ENCODE results near the gene HTN1. TPM values are rescaled to one million over a fixed set of nuclear protein-coding genes. Genes with fewer than 3 reads are reported as not detected.

Gene HTN1
- total and polyA plus RNA-seq, 10 of the 15 experiments (the other 5 are each of a cell fraction or from before 2014, with no cell fraction given), result 0.03 TPM; not detected in 9

DNA sequence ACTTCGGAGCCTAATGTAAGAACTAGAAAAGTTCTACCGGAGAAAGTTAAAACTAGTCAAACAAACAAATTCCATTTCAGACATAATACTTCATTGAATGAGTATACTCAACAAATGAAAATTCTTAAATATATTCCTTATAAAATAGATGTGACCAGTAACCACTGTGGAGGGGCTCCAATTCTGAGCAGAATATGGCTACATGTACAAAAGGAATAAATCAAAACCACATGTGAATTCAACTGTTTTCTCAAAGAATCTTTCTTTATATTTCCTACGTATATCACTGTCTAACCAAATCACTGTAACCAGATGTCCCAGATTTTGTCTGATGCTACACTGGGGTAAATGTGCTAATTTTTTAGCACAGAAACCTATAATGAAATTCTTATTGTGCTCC lies 49.0 kb downstream of the HTN1 start:
- ChIA-PET SMC1A (ENCODE audit: uncharacterized antibody, unreplicated experiment) (no interaction called here), POLR2A (no interaction called here), RAD21 (ENCODE audit: unreplicated experiment) (no interaction called here), CTCF (no interaction called here)
- DNase-seq (ENCODE audit: low read depth, low spot score) (no peak), ATAC-seq (no peak), FAIRE-seq (no peak)
- 37% methylated on average over 3 of the region's 3 CpGs for WGBS (ENCODE audit: insufficient coverage, insufficient replicate concordance, low lambda C conversion rate, missing lambda C conversion rate)
- no peak for TF ChIP-seq SUZ12 (IDR thresholded peaks at IDR 0.05; ENCODE audit: unreplicated experiment)
- no peak for TF ChIP-seq CBFB (IDR thresholded peaks at IDR 0.05; ENCODE audit: low read depth)
- TF ChIP-seq, protein P1, sequence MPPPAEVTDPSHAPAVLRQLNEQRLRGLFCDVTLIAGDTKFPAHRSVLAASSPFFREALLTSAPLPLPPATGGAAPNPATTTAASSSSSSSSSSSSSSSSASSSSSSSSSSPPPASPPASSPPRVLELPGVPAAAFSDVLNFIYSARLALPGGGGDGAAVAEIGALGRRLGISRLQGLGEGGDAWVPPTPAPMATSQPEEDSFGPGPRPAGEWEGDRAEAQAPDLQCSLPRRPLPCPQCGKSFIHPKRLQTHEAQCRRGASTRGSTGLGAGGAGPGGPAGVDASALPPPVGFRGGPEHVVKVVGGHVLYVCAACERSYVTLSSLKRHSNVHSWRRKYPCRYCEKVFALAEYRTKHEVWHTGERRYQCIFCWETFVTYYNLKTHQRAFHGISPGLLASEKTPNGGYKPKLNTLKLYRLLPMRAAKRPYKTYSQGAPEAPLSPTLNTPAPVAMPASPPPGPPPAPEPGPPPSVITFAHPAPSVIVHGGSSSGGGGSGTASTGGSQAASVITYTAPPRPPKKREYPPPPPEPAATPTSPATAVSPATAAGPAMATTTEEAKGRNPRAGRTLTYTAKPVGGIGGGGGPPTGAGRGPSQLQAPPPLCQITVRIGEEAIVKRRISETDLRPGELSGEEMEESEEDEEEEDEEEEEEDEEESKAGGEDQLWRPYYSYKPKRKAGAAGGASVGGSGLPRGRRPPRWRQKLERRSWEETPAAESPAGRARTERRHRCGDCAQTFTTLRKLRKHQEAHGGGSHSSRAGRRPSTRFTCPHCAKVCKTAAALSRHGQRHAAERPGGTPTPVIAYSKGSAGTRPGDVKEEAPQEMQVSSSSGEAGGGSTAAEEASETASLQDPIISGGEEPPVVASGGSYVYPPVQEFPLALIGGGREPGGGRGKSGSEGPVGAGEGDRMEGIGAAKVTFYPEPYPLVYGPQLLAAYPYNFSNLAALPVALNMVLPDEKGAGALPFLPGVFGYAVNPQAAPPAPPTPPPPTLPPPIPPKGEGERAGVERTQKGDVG (CRISPR knock-in tag; IDR thresholded peaks at IDR 0.05), result no peak
- no peak for TF ChIP-seq EZH2 (IDR thresholded peaks at IDR 0.05; ENCODE audit: borderline replicate concordance, control insufficient read depth, low read depth, low read length)
- TF ChIP-seq HDAC6 (IDR thresholded peaks at IDR 0.05; ENCODE audit: unreplicated experiment), result no peak
- no peak for TF ChIP-seq NFXL1 (IDR thresholded peaks at IDR 0.05; ENCODE audit: borderline replicate concordance)
- no peak for TF ChIP-seq HCFC1 (IDR thresholded peaks at IDR 0.05; ENCODE audit: low read length)
- no peak for TF ChIP-seq CREM (IDR thresholded peaks at IDR 0.05; ENCODE audit: low read depth)
- no peak for TF ChIP-seq ZNF622 (IDR thresholded peaks at IDR 0.05)
- TF ChIP-seq SKIL (IDR thresholded peaks at IDR 0.05; ENCODE audit: low read depth, poor library complexity, severe bottlenecking), result no peak
- TF ChIP-seq POLR2A (IDR thresholded peaks at IDR 0.05; ENCODE audit: low read depth, low read length), result no peak
- TF ChIP-seq, protein P2, sequence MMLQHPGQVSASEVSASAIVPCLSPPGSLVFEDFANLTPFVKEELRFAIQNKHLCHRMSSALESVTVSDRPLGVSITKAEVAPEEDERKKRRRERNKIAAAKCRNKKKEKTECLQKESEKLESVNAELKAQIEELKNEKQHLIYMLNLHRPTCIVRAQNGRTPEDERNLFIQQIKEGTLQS (IDR thresholded peaks at IDR 0.05; ENCODE audit: borderline replicate concordance, extremely low read depth, low read depth, low read length), result no peak
- no peak for TF ChIP-seq SREBF1 (IDR thresholded peaks at IDR 0.05; ENCODE audit: low read length)
- TF ChIP-seq, protein P3, sequence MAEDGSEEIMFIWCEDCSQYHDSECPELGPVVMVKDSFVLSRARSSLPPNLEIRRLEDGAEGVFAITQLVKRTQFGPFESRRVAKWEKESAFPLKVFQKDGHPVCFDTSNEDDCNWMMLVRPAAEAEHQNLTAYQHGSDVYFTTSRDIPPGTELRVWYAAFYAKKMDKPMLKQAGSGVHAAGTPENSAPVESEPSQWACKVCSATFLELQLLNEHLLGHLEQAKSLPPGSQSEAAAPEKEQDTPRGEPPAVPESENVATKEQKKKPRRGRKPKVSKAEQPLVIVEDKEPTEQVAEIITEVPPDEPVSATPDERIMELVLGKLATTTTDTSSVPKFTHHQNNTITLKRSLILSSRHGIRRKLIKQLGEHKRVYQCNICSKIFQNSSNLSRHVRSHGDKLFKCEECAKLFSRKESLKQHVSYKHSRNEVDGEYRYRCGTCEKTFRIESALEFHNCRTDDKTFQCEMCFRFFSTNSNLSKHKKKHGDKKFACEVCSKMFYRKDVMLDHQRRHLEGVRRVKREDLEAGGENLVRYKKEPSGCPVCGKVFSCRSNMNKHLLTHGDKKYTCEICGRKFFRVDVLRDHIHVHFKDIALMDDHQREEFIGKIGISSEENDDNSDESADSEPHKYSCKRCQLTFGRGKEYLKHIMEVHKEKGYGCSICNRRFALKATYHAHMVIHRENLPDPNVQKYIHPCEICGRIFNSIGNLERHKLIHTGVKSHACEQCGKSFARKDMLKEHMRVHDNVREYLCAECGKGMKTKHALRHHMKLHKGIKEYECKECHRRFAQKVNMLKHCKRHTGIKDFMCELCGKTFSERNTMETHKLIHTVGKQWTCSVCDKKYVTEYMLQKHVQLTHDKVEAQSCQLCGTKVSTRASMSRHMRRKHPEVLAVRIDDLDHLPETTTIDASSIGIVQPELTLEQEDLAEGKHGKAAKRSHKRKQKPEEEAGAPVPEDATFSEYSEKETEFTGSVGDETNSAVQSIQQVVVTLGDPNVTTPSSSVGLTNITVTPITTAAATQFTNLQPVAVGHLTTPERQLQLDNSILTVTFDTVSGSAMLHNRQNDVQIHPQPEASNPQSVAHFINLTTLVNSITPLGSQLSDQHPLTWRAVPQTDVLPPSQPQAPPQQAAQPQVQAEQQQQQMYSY (CRISPR knock-in tag; IDR thresholded peaks at IDR 0.05), result no peak
- Histone ChIP-seq H3K27me3 (replicated peaks in 1 of 2; ENCODE audit: control insufficient read depth in 2 of 2, insufficient read depth in 2 of 2, low read length in 1 of 2) (no peaks in the 10 kb centered on the region), H3K9ac (ENCODE audit: control insufficient read depth, insufficient read depth, low read length) (no peak overlapping the region), H3K4me2 (ENCODE audit: control insufficient read depth, insufficient read depth) (no peak overlapping the region), H3K36me3 (ENCODE audit: control insufficient read depth in 2 of 2, insufficient read depth in 2 of 2, low read length in 1 of 2) (no peaks in the 10 kb centered on the region), H2AFZ (ENCODE audit: control insufficient read depth, low read depth, low read length) (no peak overlapping the region), H4K20me1 (ENCODE audit: control insufficient read depth, insufficient read depth) (no peaks in the 10 kb centered on the region), H3K4me1 (ENCODE audit: control insufficient read depth, insufficient read depth, low read length) (no peaks in the 10 kb centered on the region), H3K79me2 (ENCODE audit: control insufficient read depth, insufficient read depth, low read length) (no peaks in the 10 kb centered on the region), H3K27ac (ENCODE audit: control insufficient read depth, insufficient read depth) (no peak overlapping the region), H3K9me3 (replicated peaks; ENCODE audit: control insufficient read depth, insufficient read depth, low read length) (no peaks in the 10 kb centered on the region), H3K4me3 (no peak overlapping the region)
- BruUV-seq (replicated peaks), result no TSS peak
- intact Hi-C loops (cut with micrococcal nuclease; ENCODE audit: unreplicated experiment), result no loop called here
- in situ Hi-C loops (cut with MboI), result no loop called here

All from GM12878 (cell line).